ENCODE results near the gene PPP2R3A.

PPP2R3A gene

DNA sequence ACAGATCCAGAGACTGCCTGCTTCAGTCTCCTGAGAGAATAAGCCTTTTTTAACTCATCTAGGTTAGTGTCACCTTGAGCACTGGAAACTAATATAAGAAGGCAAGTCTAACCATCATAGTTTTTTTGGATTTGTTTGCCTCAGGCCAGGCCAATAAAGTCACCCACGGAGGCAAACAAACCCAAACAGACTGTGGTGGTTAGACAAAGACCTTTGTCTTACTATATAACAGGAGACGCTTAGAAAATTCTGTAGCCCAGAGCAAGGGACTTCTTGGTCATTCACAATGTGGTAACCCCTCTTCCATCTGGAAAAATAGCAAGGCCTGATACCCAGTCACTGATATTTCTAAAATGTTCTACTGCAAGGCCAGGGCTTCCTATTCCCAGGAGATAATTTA, 45.3 kb upstream of the PPP2R3A start:
- H3K4me3 Mint-ChIP-seq = no peak overlapping the region
- H3K4me1 Mint-ChIP-seq = no peaks in the 10 kb centered on the region
- H3K27ac Mint-ChIP-seq = no peak overlapping the region
- H3K9me3 Mint-ChIP-seq = no peaks in the 10 kb centered on the region
- TF ChIP-seq, protein P1, sequence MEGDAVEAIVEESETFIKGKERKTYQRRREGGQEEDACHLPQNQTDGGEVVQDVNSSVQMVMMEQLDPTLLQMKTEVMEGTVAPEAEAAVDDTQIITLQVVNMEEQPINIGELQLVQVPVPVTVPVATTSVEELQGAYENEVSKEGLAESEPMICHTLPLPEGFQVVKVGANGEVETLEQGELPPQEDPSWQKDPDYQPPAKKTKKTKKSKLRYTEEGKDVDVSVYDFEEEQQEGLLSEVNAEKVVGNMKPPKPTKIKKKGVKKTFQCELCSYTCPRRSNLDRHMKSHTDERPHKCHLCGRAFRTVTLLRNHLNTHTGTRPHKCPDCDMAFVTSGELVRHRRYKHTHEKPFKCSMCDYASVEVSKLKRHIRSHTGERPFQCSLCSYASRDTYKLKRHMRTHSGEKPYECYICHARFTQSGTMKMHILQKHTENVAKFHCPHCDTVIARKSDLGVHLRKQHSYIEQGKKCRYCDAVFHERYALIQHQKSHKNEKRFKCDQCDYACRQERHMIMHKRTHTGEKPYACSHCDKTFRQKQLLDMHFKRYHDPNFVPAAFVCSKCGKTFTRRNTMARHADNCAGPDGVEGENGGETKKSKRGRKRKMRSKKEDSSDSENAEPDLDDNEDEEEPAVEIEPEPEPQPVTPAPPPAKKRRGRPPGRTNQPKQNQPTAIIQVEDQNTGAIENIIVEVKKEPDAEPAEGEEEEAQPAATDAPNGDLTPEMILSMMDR (IDR thresholded peaks at IDR 0.05; ENCODE audit: unreplicated experiment in 3 of 3) = no peak
- peaks cover 4% of the 10 kb centered on the region for H3K27me3 Mint-ChIP-seq (ENCODE audit: low read depth)
- H3K36me3 Mint-ChIP-seq (ENCODE audit: low read depth) = no peaks in the 10 kb centered on the region

DNA sequence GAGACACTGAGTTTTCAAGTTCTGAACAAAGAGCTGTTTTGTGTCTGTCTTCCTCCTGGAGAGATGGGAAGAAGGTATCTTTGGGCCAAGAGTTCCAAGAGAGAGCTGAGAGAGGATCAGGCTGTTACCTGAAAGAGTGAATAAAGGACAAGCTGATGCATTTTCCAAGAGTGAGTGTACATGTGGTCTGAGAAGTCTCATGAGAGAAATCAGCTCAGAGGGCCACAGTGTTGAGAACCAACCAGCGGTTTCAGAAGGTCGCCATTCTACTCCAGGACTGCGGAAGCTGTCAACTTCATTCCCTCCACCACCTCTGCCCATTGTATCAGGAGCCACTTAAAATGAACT, 42.7 kb upstream of the PPP2R3A start:
- Mint-ChIP-seq H3K27ac (peak overlapping the region; percentile 79 to 98 (median 93)), H3K27me3 (ENCODE audit: low read depth) (peaks cover 4% of the 10 kb centered on the region)
- TF ChIP-seq, protein P1 (IDR thresholded peaks at IDR 0.05; ENCODE audit: unreplicated experiment in 3 of 3) = no peak

DNA sequence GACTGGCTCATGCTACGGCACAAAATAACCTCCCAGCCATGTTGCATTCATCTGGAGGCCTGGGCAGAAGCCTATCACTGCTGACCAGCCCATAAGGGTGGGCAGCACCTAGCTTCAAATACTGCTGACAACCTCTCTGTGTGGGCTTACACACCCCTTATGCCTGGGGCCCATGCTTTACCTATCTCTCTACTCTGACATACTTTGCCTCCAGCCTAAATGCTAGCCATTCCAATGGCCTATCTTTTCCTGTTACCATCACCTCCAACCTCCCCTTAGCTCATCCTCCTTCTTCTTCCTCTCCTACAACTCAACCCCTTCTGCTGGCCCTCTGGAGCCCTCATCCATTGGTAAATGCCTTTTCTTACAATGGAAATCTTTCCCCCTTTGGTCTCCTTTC, 41.0 kb upstream of the PPP2R3A start:
- no peak overlapping the region for H3K4me3 Mint-ChIP-seq
- H3K36me3 Mint-ChIP-seq (ENCODE audit: low read depth) = no peaks in the 10 kb centered on the region
- H3K27me3 Mint-ChIP-seq (ENCODE audit: low read depth) = peaks cover 1% of the 10 kb centered on the region
- TF ChIP-seq, protein P1 (IDR thresholded peaks at IDR 0.05; ENCODE audit: unreplicated experiment in 3 of 3) = no peak
- H3K27ac Mint-ChIP-seq = peak overlapping the region in 1 of 3 experiments; percentile 19
- H3K9me3 Mint-ChIP-seq = no peaks in the 10 kb centered on the region
- peaks cover 14% of the 10 kb centered on the region for H3K4me1 Mint-ChIP-seq

More for the DNA sequence above, 42.7 kb upstream of the PPP2R3A start:
- Mint-ChIP-seq H3K4me1 (peaks cover 7% of the 10 kb centered on the region), H3K4me3 (no peak overlapping the region), H3K36me3 (ENCODE audit: low read depth) (no peaks in the 10 kb centered on the region), H3K9me3 (no peaks in the 10 kb centered on the region)

DNA sequence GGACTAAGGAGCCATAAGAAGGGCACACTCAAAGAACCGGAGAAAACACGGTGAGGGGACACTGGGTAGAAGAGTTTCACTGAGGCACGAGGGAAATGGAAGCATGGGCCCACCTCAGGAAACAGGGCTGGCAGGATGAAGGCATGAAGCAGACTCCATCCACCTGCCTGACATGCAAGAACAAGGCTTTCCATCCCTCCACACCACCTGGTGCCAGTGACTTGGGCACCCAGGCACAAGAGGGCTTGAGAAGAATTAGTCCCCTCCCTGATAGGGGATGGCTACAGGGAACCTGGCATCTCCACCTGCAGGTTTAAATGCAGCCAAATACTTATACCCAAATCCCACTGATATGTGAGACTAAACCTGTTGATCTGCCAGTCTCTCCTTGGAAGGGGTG, 38.9 kb upstream of the PPP2R3A start:
- Mint-ChIP-seq H3K9me3 (peaks cover 3% of the 10 kb centered on the region), H3K27ac (no peak overlapping the region)

DNA sequence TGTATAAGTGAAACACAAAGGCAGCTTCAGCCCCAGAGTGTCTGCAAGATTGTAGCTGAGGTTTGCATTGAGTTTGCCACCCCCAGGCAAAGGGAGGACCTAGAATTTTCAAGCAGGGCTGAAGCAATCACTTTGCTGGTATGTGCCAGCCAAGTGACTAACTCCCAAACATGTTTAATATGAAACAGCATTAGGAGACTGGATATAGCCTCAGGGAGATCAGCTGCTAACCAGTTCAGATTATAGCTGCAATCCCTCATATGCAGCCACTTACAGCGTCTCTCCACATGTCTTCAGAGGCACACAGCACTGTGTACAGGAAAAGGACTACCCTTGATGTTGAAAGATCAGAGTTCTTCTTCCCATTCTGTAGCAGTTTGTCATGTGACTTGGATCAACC, 38.4 kb upstream of the PPP2R3A start:
- TF ChIP-seq, protein P1 (IDR thresholded peaks at IDR 0.05; ENCODE audit: unreplicated experiment in 3 of 3) = no peak
- no peaks in the 10 kb centered on the region for H3K27me3 Mint-ChIP-seq (ENCODE audit: low read depth)
- H3K36me3 Mint-ChIP-seq (ENCODE audit: low read depth) = no peaks in the 10 kb centered on the region
- H3K4me3 Mint-ChIP-seq = no peak overlapping the region
- H3K27ac Mint-ChIP-seq = no peak overlapping the region
- peaks cover 26% of the 10 kb centered on the region for H3K4me1 Mint-ChIP-seq
- H3K9me3 Mint-ChIP-seq = peaks cover 3% of the 10 kb centered on the region

More for the DNA sequence above, 38.9 kb upstream of the PPP2R3A start:
- H3K4me1 Mint-ChIP-seq = peaks cover 26% of the 10 kb centered on the region
- H3K4me3 Mint-ChIP-seq = no peak overlapping the region
- TF ChIP-seq, protein P1 (IDR thresholded peaks at IDR 0.05; ENCODE audit: unreplicated experiment in 3 of 3) = no peak
- no peaks in the 10 kb centered on the region for H3K27me3 Mint-ChIP-seq (ENCODE audit: low read depth)
- H3K36me3 Mint-ChIP-seq (ENCODE audit: low read depth) = no peaks in the 10 kb centered on the region

DNA sequence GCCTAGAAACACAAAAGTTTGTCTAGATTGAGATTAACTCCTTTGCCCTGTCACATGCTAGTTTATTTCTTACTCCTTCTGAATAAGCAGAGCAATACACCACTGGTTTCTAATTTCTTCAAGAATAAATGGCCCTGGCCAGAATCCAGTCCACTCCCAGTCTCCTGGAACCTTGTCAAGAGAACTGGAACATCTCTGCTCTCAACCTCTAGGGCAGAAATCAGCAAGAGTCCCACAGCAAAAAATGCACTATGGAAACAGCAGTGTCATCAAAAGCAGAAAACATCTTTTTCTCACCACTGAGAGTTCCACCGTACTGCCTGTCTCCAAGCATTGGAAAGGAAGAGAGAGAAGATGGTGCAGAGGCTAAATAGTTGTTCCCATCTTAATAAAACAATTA, 35.9 kb upstream of the PPP2R3A start:
- Mint-ChIP-seq H3K9me3 (peaks cover 3% of the 10 kb centered on the region), H3K36me3 (ENCODE audit: low read depth) (no peaks in the 10 kb centered on the region), H3K4me3 (no peak overlapping the region), H3K27me3 (ENCODE audit: low read depth) (no peaks in the 10 kb centered on the region), H3K27ac (peak overlapping the region; percentile 67 to 89 (median 77)), H3K4me1 (peaks cover 26% of the 10 kb centered on the region)
- TF ChIP-seq, protein P1 (IDR thresholded peaks at IDR 0.05; ENCODE audit: unreplicated experiment in 3 of 3) = no peak
